ENCODE results near the gene PAM.

- no peak for TF ChIP-seq CTCF (IDR thresholded peaks at IDR 0.05; ENCODE audit: poor library complexity, severe bottlenecking)
- TF ChIP-seq REST (IDR thresholded peaks at IDR 0.05; ENCODE audit: borderline replicate concordance): no peak
- no peak for TF ChIP-seq RAD21 (conservative IDR thresholded peaks at IDR 0.05)
- TF ChIP-seq EZH2 (IDR thresholded peaks at IDR 0.05; ENCODE audit: borderline replicate concordance, insufficient read depth, low read length, poor library complexity, severe bottlenecking): no peak
- TF ChIP-seq EP300 (conservative IDR thresholded peaks at IDR 0.05; ENCODE audit: poor library complexity, severe bottlenecking): no peak
- no peak for TF ChIP-seq POLR2AphosphoS5 (IDR thresholded peaks at IDR 0.05)
- no peak for TF ChIP-seq TAF1 (IDR thresholded peaks at IDR 0.05; ENCODE audit: low read depth)
- no peak for TF ChIP-seq SMC3 (conservative IDR thresholded peaks at IDR 0.05; ENCODE audit: poor library complexity)
Observed at GRCh38 chr5:102763734-102764133, 8.6 kb downstream of the PAM start.

Data from neural cell (in vitro differentiated cells).